Neural cell (in vitro differentiated cells): ENCODE results near the gene ATP1B2. TPM values are rescaled to one million over a fixed set of nuclear protein-coding genes. Genes with fewer than 3 reads are reported as not detected.

Experiments
- H2AFZ ChIP-seq: fragments of 200-600, 300-800 bp; sonication (generic), shearing (Covaris generic); 2 replicates; pipeline ENCODE4 v1.6.0; 2014; ENCODE audit warnings: low read depth, mild to moderate bottlenecking, antibody characterized with exemption, low read length, moderate library complexity
- H3F3A ChIP-seq: fragments of 200-600 bp; shearing (Covaris generic); 2 replicates; pipeline ENCODE4 v1.6.1; 2016; ENCODE audit warnings: mild to moderate bottlenecking, moderate library complexity, mixed read lengths, antibody characterized with exemption, low read length; ENCODE audit not compliant: insufficient read depth, poor library complexity, severe bottlenecking
- H3K27ac ChIP-seq: fragments of 200-600, 300-800 bp; sonication (generic), shearing (Covaris generic); 2 replicates; pipeline ENCODE4 v1.5.1; 2014; ENCODE audit warnings: mild to moderate bottlenecking, low read length, moderate library complexity
- H3K27me3 ChIP-seq: fragments of 300-800, 200-600 bp; sonication (generic), shearing (Covaris generic); 2 replicates; pipeline ENCODE4 v1.6.0; 2014; ENCODE audit warnings: mild to moderate bottlenecking, low read depth, low read length, moderate library complexity; ENCODE audit not compliant: insufficient read depth
- H3K36me3 ChIP-seq: fragments of 300-800, 200-600 bp; sonication (generic), shearing (Covaris generic); 2 replicates; pipeline ENCODE4 v1.5.1; 2014; ENCODE audit warnings: mild to moderate bottlenecking, antibody characterized with exemption, low read length, moderate library complexity; ENCODE audit not compliant: insufficient read depth
- H3K4me2 ChIP-seq: fragments of 300-800, 200-600 bp; sonication (generic), shearing (Covaris generic); 2 replicates; pipeline ENCODE4 v1.6.0; 2014; ENCODE audit warnings: mild to moderate bottlenecking, low read length
- H3K4me3 ChIP-seq: fragments of 300-800, 200-600 bp; sonication (generic), shearing (Covaris generic); 2 replicates; pipeline ENCODE4 v1.5.1; 2014; ENCODE audit warnings: mild to moderate bottlenecking, low read length, moderate library complexity
- H3K79me2 ChIP-seq: fragments of 200-600 bp; shearing (Covaris generic); replicated peaks from 2 replicates; pipeline ENCODE4 v1.6.0; 2014; ENCODE audit warnings: mild to moderate bottlenecking, low read length, moderate library complexity; ENCODE audit not compliant: insufficient read depth
- H3K9ac ChIP-seq: fragments of 300-800, 200-600 bp; sonication (generic), shearing (Covaris generic); 2 replicates; pipeline ENCODE4 v1.6.1; 2016; ENCODE audit warnings: mild to moderate bottlenecking, low read length, mixed read lengths
- H3K9me2 ChIP-seq: fragments of 200-600 bp; shearing (Covaris generic); 2 replicates; pipeline ENCODE4 v1.6.1; 2016; ENCODE audit warnings: mild to moderate bottlenecking, low read length, mixed read lengths; ENCODE audit not compliant: insufficient read depth
- H3K9me3 ChIP-seq: fragments of 200-600, 300-800 bp; sonication (generic), shearing (Covaris generic); 2 replicates; pipeline ENCODE4 v1.6.1; 2016; ENCODE audit warnings: mild to moderate bottlenecking, mixed run types, low read length, moderate library complexity, mixed read lengths
- H4K20me1 ChIP-seq: fragments of 200-600 bp; shearing (Covaris generic); 2 replicates; pipeline ENCODE4 v1.6.1; 2016; ENCODE audit warnings: mild to moderate bottlenecking, mixed run types; ENCODE audit not compliant: insufficient read depth
- EP300 ChIP-seq: fragments of 450-650 bp; conservative IDR thresholded peaks from 2 replicates; pipeline ENCODE4 v1.6.1; 2014; ENCODE audit warnings: antibody characterized with exemption, mild to moderate bottlenecking, moderate library complexity; ENCODE audit not compliant: poor library complexity, severe bottlenecking
- EZH2 ChIP-seq: fragments of 200-600, 300-800 bp; shearing (Covaris generic), sonication (generic); IDR thresholded peaks from 2 replicates; pipeline ENCODE4 v1.6.1; 2014; ENCODE audit warnings: antibody characterized with exemption, low read length, borderline replicate concordance, mild to moderate bottlenecking; ENCODE audit not compliant: insufficient read depth, poor library complexity, severe bottlenecking
- MXI1 ChIP-seq: fragments of 450-650 bp; conservative IDR thresholded peaks from 2 replicates; pipeline ENCODE4 v1.6.1; 2014; ENCODE audit warnings: antibody characterized with exemption, mild to moderate bottlenecking; ENCODE audit not compliant: poor library complexity, severe bottlenecking
- POLR2AphosphoS5 ChIP-seq: IDR thresholded peaks from 2 replicates; pipeline ENCODE4 v1.6.1; 2012
- RAD21 ChIP-seq: fragments of 450-650 bp; conservative IDR thresholded peaks from 2 replicates; pipeline ENCODE4 v1.6.1; 2014; ENCODE audit warnings: antibody characterized with exemption, mild to moderate bottlenecking, moderate library complexity
- SMC3 ChIP-seq: fragments of 450-650 bp; conservative IDR thresholded peaks from 2 replicates; pipeline ENCODE4 v1.6.1; 2014; ENCODE audit warnings: antibody characterized with exemption, mild to moderate bottlenecking, moderate library complexity; ENCODE audit not compliant: poor library complexity
- TAF1 ChIP-seq: IDR thresholded peaks from 2 replicates; pipeline ENCODE4 v1.6.1; 2012; ENCODE audit warnings: low read depth
- polyA plus RNA-seq: library from polyadenylated mRNA; depleted of rRNA; stranded (reverse); fragments of >200 nt; gene quantifications from 2 replicates; pipeline ENCODE4 v1.2.3, GENCODE V29; 2014
- TF ChIP-seq, protein P1 (sequence below): fragments of 450-650 bp; IDR thresholded peaks from 2 replicates; pipeline ENCODE4 v1.5.1; 2014; ENCODE audit warnings: antibody characterized with exemption, mild to moderate bottlenecking, moderate library complexity; ENCODE audit not compliant: poor library complexity, severe bottlenecking
- TF ChIP-seq, protein P2 (sequence below): IDR thresholded peaks from 2 replicates; pipeline ENCODE4 v1.6.1; 2012; ENCODE audit warnings: borderline replicate concordance

ATP1B2 gene
- polyA plus RNA-seq, 1 donor from 2014 or later = 4.2 TPM

DNA sequence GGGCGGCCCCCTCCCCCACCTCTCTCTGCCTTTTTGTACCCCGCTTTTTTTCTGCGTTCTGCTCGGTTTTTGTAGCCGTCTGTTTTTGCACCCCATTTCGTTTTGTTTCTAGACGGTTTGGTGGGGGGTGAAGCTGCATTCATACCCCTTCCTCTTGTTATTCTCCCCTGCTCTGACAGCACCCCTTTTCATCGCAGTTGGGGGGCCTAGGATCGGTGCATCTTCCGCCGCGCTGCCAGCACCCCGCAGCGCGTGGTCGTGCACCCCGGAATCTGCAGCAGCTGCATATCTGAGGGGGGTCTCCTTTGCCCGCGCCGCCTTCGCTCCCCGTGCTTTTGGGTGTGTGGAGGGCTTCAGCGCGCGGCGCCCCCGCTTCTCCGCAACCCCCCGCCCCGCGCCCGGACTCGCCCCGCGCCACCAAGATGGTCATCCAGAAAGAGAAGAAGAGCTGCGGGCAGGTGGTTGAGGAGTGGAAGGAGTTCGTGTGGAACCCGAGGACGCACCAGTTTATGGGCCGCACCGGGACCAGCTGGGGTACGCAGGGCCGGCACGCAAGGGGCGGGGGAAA, 455 bp downstream of the ATP1B2 start:
- no peaks in the 10 kb centered on the region for H3K9me2 ChIP-seq
- H3F3A ChIP-seq = no peaks in the 10 kb centered on the region
- no peaks in the 10 kb centered on the region for H3K9me3 ChIP-seq
- H3K4me3 ChIP-seq = peak overlapping the region; percentile 95
- H3K9ac ChIP-seq = peak overlapping the region; percentile 86
- H4K20me1 ChIP-seq = no peaks in the 10 kb centered on the region
- H2AFZ ChIP-seq = peak overlapping the region; percentile 68
- peak; percentile 37 for TF ChIP-seq MXI1
- no peak for TF ChIP-seq POLR2AphosphoS5
- peak overlapping the region; percentile 54 for H3K4me2 ChIP-seq
- no peaks in the 10 kb centered on the region for H3K36me3 ChIP-seq
- peak overlapping the region; percentile 68 for H3K27ac ChIP-seq
- H3K27me3 ChIP-seq = no peaks in the 10 kb centered on the region
- peaks cover 10% of the 10 kb centered on the region for H3K79me2 ChIP-seq

DNA sequence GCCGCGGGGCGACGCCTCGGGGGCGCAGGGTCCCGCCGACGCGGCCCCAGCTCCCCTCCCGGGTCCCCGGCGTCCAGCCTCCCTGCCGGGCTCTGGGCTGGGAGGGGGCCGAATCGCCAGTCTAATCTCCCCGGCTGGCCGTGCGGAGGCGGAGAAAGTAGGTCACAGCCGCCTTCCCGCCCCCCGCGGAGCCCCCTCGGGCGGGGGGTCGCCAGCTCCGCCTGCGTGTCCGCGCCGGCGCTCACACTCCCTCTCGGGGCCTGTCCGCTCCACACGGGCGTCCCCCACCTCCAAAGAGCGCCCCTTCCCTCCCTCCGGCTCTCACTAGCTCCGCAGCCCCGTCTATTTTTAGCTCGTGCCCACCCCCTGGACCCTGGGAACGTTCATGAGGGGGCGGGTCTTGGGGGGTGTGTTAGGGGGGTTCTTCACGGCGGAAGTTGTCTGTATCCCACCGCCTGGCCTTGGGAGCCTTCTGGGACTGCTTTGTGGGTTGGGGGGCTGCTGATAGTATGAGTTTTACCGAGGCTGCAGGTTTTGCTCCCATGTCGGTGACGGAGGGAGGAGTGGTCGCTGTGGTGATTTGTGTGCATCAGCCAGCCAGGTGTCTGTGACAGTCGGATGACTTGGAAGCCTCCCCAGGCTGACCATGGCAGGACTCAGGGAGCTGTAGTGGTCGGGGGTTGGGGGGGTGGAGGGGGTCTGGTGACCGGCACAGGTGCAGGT, 1.1 kb downstream of the ATP1B2 start:
- peak; percentile 57 for TF ChIP-seq POLR2AphosphoS5
- TF ChIP-seq TAF1 = no peak
- TF ChIP-seq, protein P1, sequence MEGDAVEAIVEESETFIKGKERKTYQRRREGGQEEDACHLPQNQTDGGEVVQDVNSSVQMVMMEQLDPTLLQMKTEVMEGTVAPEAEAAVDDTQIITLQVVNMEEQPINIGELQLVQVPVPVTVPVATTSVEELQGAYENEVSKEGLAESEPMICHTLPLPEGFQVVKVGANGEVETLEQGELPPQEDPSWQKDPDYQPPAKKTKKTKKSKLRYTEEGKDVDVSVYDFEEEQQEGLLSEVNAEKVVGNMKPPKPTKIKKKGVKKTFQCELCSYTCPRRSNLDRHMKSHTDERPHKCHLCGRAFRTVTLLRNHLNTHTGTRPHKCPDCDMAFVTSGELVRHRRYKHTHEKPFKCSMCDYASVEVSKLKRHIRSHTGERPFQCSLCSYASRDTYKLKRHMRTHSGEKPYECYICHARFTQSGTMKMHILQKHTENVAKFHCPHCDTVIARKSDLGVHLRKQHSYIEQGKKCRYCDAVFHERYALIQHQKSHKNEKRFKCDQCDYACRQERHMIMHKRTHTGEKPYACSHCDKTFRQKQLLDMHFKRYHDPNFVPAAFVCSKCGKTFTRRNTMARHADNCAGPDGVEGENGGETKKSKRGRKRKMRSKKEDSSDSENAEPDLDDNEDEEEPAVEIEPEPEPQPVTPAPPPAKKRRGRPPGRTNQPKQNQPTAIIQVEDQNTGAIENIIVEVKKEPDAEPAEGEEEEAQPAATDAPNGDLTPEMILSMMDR = peak; percentile 46
- TF ChIP-seq EZH2 = no peak
- no peak for TF ChIP-seq MXI1
- TF ChIP-seq, protein P2, sequence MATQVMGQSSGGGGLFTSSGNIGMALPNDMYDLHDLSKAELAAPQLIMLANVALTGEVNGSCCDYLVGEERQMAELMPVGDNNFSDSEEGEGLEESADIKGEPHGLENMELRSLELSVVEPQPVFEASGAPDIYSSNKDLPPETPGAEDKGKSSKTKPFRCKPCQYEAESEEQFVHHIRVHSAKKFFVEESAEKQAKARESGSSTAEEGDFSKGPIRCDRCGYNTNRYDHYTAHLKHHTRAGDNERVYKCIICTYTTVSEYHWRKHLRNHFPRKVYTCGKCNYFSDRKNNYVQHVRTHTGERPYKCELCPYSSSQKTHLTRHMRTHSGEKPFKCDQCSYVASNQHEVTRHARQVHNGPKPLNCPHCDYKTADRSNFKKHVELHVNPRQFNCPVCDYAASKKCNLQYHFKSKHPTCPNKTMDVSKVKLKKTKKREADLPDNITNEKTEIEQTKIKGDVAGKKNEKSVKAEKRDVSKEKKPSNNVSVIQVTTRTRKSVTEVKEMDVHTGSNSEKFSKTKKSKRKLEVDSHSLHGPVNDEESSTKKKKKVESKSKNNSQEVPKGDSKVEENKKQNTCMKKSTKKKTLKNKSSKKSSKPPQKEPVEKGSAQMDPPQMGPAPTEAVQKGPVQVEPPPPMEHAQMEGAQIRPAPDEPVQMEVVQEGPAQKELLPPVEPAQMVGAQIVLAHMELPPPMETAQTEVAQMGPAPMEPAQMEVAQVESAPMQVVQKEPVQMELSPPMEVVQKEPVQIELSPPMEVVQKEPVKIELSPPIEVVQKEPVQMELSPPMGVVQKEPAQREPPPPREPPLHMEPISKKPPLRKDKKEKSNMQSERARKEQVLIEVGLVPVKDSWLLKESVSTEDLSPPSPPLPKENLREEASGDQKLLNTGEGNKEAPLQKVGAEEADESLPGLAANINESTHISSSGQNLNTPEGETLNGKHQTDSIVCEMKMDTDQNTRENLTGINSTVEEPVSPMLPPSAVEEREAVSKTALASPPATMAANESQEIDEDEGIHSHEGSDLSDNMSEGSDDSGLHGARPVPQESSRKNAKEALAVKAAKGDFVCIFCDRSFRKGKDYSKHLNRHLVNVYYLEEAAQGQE = no peak
- peak; percentile 37 for TF ChIP-seq RAD21
- no peak for TF ChIP-seq EP300
- TF ChIP-seq SMC3 = peak; percentile 16
- H3K27me3 ChIP-seq = no peaks in the 10 kb centered on the region
- peak overlapping the region; percentile 80 for H3K4me2 ChIP-seq
- peak overlapping the region; percentile 86 for H3K9ac ChIP-seq
- no peaks in the 10 kb centered on the region for H3K36me3 ChIP-seq
- H3K27ac ChIP-seq = peak overlapping the region; percentile 68
- H3K79me2 ChIP-seq = peaks cover 10% of the 10 kb centered on the region
- H4K20me1 ChIP-seq = no peaks in the 10 kb centered on the region
- H3K9me2 ChIP-seq = no peaks in the 10 kb centered on the region
- H2AFZ ChIP-seq = no peak overlapping the region
- H3K9me3 ChIP-seq = no peaks in the 10 kb centered on the region
- H3F3A ChIP-seq = no peaks in the 10 kb centered on the region
- peak overlapping the region; percentile 95 for H3K4me3 ChIP-seq
